ENCODE data around the gene LAMA2. TPM values are rescaled to one million over a fixed set of nuclear protein-coding genes. Genes with fewer than 3 reads are reported as not detected.

Gene LAMA2
- total and polyA plus RNA-seq, 2 of the 8 experiments (the other 6 are each of a cell fraction or from before 2014, with no cell fraction given): 1.3 to 3.8 TPM

- CTCF ChIA-PET (ENCODE audit: partially characterized antibody): interaction anchor here (1.2 to 2.4 kb wide), 4 partner anchors 18 to 561 kb away, joined by 3 to 8 read pairs (median 4); no protein-coding TSS in a partner anchor
- Histone ChIP-seq H2BK5ac (ENCODE audit: low read depth, low read length) (no peak overlapping the region), H3K4me3 (ENCODE audit: extremely low read depth in 1 of 4, insufficient read depth in 2 of 4, low read depth in 3 of 4, low read length in 4 of 4) (no peak overlapping the region), H4K8ac (ENCODE audit: extremely low read depth, insufficient read depth, low read length) (no peak overlapping the region; the same call in 1 of the 2 replicates), H4K5ac (ENCODE audit: insufficient read length, low read depth, low read length) (no peak overlapping the region), H3K4me2 (ENCODE audit: insufficient read depth in 1 of 2, low read depth in 2 of 2, low read length in 2 of 2) (no peak overlapping the region), H2BK20ac (ENCODE audit: low read length) (no peak overlapping the region), H3K79me1 (ENCODE audit: low read depth, low read length) (no peaks in the 10 kb centered on the region), H4K20me1 (replicated peaks in 1 of 2; ENCODE audit: control insufficient read depth in 1 of 2, insufficient read depth in 2 of 2, low read length in 2 of 2) (no peaks in the 10 kb centered on the region), H3K4me1 (replicated peaks in 1 of 4; ENCODE audit: control insufficient read depth in 3 of 4, insufficient read depth in 4 of 4, low read length in 3 of 4) (peaks cover 0 to 2% (median 0%) of the 10 kb centered on the region in 4 experiments; a peak in 3 of 7 replicates), H3K23me2 (ENCODE audit: low read depth, low read length) (no peaks in the 10 kb centered on the region), H3K79me2 (ENCODE audit: control insufficient read depth in 1 of 2, insufficient read depth in 2 of 2, low read length in 2 of 2) (no peaks in the 10 kb centered on the region), H4K91ac (replicated peaks; ENCODE audit: insufficient read length, low read length) (no peak overlapping the region), H2AK5ac (ENCODE audit: low read depth, low read length) (no peak overlapping the region), H3K23ac (ENCODE audit: insufficient read length) (no peak overlapping the region), H2AFZ (ENCODE audit: low read length) (no peak overlapping the region), H3K27ac (ENCODE audit: low read depth, low read length) (no peak overlapping the region), H3K27me3 (replicated peaks in 1 of 4; ENCODE audit: control insufficient read depth in 3 of 4, extremely low read depth in 1 of 4, insufficient read depth in 3 of 4, low read length in 3 of 4) (no peaks in the 10 kb centered on the region), H3K9ac (replicated peaks in 1 of 4; ENCODE audit: extremely low read depth in 1 of 4, low read depth in 3 of 4, low read length in 3 of 4) (no peak overlapping the region), H2BK15ac (ENCODE audit: low read length) (no peak overlapping the region), H2BK12ac (ENCODE audit: low read depth, low read length) (no peak overlapping the region), H2BK120ac (replicated peaks; ENCODE audit: low read depth, low read length) (no peak overlapping the region), H3K18ac (ENCODE audit: extremely low read depth, low read length) (no peak overlapping the region), H3K14ac (ENCODE audit: insufficient read length) (no peak overlapping the region), H3K9me3 (ENCODE audit: insufficient read depth in 2 of 2, low read depth in 1 of 2, low read length in 1 of 2) (no peaks in the 10 kb centered on the region), H3K4ac (replicated peaks; ENCODE audit: insufficient read length, low read depth, low read length) (no peak overlapping the region), H3K56ac (replicated peaks; ENCODE audit: insufficient read length, low read depth, low read length) (no peak overlapping the region), H3K36me3 (ENCODE audit: control insufficient read depth in 2 of 4, insufficient read depth in 4 of 4, low read length in 3 of 4) (no peaks in the 10 kb centered on the region)
- WGBS, 2 experiments (ENCODE audit: extremely low coverage in 1 of 2, insufficient coverage in 1 of 2, insufficient read length in 1 of 2, insufficient replicate concordance in 2 of 2, low coverage in 1 of 2, low lambda C conversion rate in 2 of 2, missing lambda C conversion rate in 1 of 2): 90% methylated on average over 2 of the region's 2 CpGs; no CpG with 5 or more reads in 1 of the 2 experiments
- POLR2A ChIA-PET (ENCODE audit: partially characterized antibody): no interaction called here
- TF ChIP-seq RAD21 (IDR thresholded peaks at IDR 0.05 in 1 of 2, conservative IDR thresholded peaks at IDR 0.05 in 1 of 2; ENCODE audit: low read depth in 2 of 2, low read length in 2 of 2): no peak
- no peak for TF ChIP-seq ZNF274 (IDR thresholded peaks at IDR 0.05; ENCODE audit: borderline replicate concordance, extremely low read depth, low read length)
- TF ChIP-seq POU5F1 (IDR thresholded peaks at IDR 0.05; ENCODE audit: low read depth, low read length): no peak
- TF ChIP-seq SIN3A (conservative IDR thresholded peaks at IDR 0.05 in 1 of 2, IDR thresholded peaks at IDR 0.05 in 1 of 2; ENCODE audit: low read depth in 1 of 2, low read length in 2 of 2): no peak
- TF ChIP-seq CEBPB (IDR thresholded peaks at IDR 0.05; ENCODE audit: low read depth, low read length): no peak
- FAIRE-seq (no peak), DNase-seq (ENCODE audit: low read depth in 1 of 2, low spot score in 2 of 2) (no peak)
These were observed 486.0 kb downstream of the LAMA2 start for GRCh38 chr6:129368970-129369369.
